ENCODE results near the gene SRP68. TPM values are rescaled to one million over a fixed set of nuclear protein-coding genes. Genes with fewer than 3 reads are reported as not detected.

SRP68 gene
- total RNA-seq, 4 donors from 2014 or later = 25.1 to 117 (median 65.0) TPM

GRCh38 chr17:76025294-76025693 is 47.0 kb downstream of the SRP68 start:
- Histone ChIP-seq H3K4me3 (no peak overlapping the region), H3K9me3 (no peaks in the 10 kb centered on the region), H3K36me3 (no peaks in the 10 kb centered on the region), H3K4me1 (no peaks in the 10 kb centered on the region), H3K27ac (no peak overlapping the region), H3K27me3 (no peaks in the 10 kb centered on the region)
- DNase-seq = no peak
- TF ChIP-seq POLR2A (IDR thresholded peaks at IDR 0.05) = no peak
- TF ChIP-seq, protein P1, sequence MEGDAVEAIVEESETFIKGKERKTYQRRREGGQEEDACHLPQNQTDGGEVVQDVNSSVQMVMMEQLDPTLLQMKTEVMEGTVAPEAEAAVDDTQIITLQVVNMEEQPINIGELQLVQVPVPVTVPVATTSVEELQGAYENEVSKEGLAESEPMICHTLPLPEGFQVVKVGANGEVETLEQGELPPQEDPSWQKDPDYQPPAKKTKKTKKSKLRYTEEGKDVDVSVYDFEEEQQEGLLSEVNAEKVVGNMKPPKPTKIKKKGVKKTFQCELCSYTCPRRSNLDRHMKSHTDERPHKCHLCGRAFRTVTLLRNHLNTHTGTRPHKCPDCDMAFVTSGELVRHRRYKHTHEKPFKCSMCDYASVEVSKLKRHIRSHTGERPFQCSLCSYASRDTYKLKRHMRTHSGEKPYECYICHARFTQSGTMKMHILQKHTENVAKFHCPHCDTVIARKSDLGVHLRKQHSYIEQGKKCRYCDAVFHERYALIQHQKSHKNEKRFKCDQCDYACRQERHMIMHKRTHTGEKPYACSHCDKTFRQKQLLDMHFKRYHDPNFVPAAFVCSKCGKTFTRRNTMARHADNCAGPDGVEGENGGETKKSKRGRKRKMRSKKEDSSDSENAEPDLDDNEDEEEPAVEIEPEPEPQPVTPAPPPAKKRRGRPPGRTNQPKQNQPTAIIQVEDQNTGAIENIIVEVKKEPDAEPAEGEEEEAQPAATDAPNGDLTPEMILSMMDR (IDR thresholded peaks at IDR 0.05) = no peak
- intact Hi-C loops (cut with DNase I; ENCODE audit: low total_unique reads) = no loop called here

DNA sequence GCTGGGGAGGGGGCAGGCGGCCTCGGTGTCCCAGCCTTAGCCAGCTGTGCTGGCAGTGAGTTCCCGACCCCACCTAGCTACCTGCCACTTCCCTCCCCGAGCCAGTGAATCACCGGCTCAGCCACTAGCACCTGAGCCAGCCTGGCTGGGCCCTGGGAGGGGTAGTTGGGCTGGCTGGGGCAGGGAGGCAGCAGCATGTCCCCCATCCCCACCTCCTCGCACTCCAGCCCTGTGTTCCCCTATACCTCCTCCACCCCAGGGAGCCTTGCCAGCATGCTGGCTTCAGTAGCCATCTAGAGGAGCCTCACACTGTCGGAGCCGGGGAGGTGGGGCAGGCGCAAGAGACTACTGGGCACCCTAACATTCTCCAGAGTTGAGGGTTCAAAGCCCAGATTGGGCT is 48.0 kb downstream of the SRP68 start:
- no peak for DNase-seq
- no peak overlapping the region for H3K4me3 ChIP-seq
- no peak for TF ChIP-seq POLR2A (IDR thresholded peaks at IDR 0.05)
- TF ChIP-seq, protein P1 (IDR thresholded peaks at IDR 0.05) = no peak
- intact Hi-C loops (cut with DNase I; ENCODE audit: low total_unique reads) = no loop called here
- H3K9me3 ChIP-seq = no peaks in the 10 kb centered on the region
- no peak overlapping the region for H3K27ac ChIP-seq
- H3K4me1 ChIP-seq = no peaks in the 10 kb centered on the region
- H3K36me3 ChIP-seq = no peaks in the 10 kb centered on the region
- H3K27me3 ChIP-seq = no peaks in the 10 kb centered on the region

DNA sequence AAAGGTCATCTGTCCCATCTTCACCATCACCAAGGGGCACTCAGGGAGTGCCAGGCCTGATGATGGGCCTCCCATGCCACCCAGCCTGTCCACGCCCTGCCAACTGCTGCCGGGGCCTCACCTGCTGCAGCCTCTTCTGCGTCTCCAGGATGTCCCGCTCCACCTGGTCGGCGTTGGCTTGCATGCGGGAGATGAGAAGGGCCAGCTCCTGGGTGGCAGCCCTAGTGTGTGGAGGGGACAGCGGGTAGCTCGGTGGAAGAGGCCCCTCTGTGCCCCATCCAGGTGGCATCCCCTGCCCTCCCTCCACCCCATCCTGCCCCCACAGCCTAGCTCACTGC is 48.4 kb downstream of the SRP68 start:
- no peak for DNase-seq
- Histone ChIP-seq H3K27me3 (no peaks in the 10 kb centered on the region), H3K9me3 (no peaks in the 10 kb centered on the region), H3K4me3 (no peak overlapping the region), H3K4me1 (no peaks in the 10 kb centered on the region), H3K36me3 (no peaks in the 10 kb centered on the region), H3K27ac (no peak overlapping the region)
- no peak for TF ChIP-seq POLR2A (IDR thresholded peaks at IDR 0.05)
- TF ChIP-seq, protein P1 (IDR thresholded peaks at IDR 0.05) = no peak
- intact Hi-C loops (cut with DNase I; ENCODE audit: low total_unique reads) = no loop called here

DNA sequence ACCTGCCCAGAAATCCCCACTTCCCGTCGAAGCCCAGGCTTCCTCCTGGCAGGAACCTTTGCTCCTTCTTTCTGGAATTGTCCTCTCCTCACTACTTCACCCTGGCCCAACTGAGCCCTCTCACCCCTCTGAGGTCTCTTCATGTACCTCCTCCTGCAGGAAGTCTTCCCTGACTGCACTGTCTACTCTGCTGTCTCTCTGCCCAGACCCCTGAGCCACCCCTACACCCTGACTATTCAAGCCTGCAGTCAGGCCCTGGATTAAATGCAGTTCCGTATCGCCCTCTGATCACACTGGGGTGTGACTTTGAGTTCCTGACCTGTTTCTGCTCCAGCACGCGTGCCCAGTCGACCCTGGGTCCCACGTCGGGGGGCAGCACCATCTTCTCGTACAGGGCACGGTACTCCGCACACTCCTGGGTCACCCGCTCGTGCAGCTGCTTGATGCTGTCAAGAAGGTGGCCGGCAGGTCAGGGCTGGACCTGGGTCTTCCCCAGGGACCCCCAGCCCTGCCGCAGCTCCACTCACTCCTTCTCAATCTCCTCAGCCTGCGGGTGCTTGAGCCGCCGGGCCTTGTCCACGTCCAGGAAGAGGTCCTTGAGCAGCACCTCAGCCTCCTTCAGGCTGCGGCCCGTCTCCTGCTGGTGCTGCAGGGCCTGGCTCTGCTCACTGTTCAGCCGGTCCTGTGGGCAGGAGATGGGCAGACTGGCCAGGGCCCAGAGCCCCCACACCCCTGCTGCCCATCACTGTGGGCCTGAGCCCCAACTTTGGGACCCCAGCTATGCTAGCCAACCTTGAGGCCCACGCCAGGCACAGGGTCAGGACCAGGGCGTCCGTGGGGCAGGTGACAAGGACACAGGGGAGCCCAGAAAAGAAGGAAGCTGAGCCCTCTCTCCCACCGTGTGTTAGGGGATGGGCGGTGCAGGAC is 49.1 kb downstream of the SRP68 start:
- DNase-seq = no peak
- H3K9me3 ChIP-seq = no peaks in the 10 kb centered on the region
- no peaks in the 10 kb centered on the region for H3K27me3 ChIP-seq
- no peaks in the 10 kb centered on the region for H3K36me3 ChIP-seq
- TF ChIP-seq, protein P1 (IDR thresholded peaks at IDR 0.05) = no peak
- TF ChIP-seq POLR2A (IDR thresholded peaks at IDR 0.05) = no peak
- no peaks in the 10 kb centered on the region for H3K4me1 ChIP-seq
- H3K27ac ChIP-seq = no peak overlapping the region
- no peak overlapping the region for H3K4me3 ChIP-seq
- intact Hi-C loops (cut with DNase I; ENCODE audit: low total_unique reads) = no loop called here

DNA sequence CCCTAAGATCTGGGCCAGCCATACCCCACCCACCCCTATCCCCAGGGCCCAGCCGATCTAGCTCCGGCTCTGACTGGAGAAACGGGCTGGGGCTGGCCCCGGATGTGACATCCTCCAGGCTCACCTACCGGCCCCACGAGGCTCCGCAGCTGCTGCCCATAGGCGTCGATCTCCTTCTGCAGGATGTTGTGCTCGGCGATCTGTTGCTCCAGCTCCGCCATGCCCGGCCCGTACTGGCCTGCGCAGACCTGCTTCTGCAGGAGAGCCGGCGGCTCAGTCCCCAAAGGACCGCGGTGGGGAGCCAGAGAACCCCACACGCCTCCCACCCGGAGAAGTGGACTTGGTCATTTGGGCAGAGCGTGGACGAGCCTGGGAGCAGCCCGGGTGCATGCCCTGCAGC is 50.0 kb downstream of the SRP68 start:
- no peak overlapping the region for H3K4me3 ChIP-seq
- no peaks in the 10 kb centered on the region for H3K9me3 ChIP-seq
- H3K4me1 ChIP-seq = no peaks in the 10 kb centered on the region
- TF ChIP-seq, protein P1 (IDR thresholded peaks at IDR 0.05) = no peak
- TF ChIP-seq POLR2A (IDR thresholded peaks at IDR 0.05) = no peak
- no peaks in the 10 kb centered on the region for H3K27me3 ChIP-seq
- no peak for DNase-seq
- intact Hi-C loops (cut with DNase I; ENCODE audit: low total_unique reads) = no loop called here
- no peaks in the 10 kb centered on the region for H3K36me3 ChIP-seq
- H3K27ac ChIP-seq = no peak overlapping the region
